Transverse colon (tissue), 4 donors: ENCODE data around the gene UNC5B.

ENCODE experiments used
- EP300 ChIP-seq: sonication (generic); formaldehyde crosslinking; IDR thresholded peaks from one replicate; pipeline ENCODE4 v1.6.1; 2017; ENCODE audit warnings: antibody characterized with exemption, low read depth
- POLR2AphosphoS5 ChIP-seq, 3 donors: sonication (generic); formaldehyde crosslinking; IDR thresholded peaks; one replicate each; pipeline ENCODE4 v1.6.1; 2016; ENCODE audit warnings: antibody characterized with exemption in 3 of 3
- TF ChIP-seq, protein P1 (sequence below), 5 experiments: fragments of 200-600 bp in 3 of 5; fragments of 450-650 bp in 2 of 5; sonication (generic) in 3 of 5; IDR thresholded peaks; 1 replicate in 2 of 5; 2 replicates in 3 of 5; pipeline ENCODE4 v1.5.1; 2016 to 2017; ENCODE audit warnings: antibody characterized with exemption in 5 of 5, inconsistent platforms in 3 of 5, mild to moderate bottlenecking in 2 of 5, moderate library complexity in 1 of 5

DNA sequence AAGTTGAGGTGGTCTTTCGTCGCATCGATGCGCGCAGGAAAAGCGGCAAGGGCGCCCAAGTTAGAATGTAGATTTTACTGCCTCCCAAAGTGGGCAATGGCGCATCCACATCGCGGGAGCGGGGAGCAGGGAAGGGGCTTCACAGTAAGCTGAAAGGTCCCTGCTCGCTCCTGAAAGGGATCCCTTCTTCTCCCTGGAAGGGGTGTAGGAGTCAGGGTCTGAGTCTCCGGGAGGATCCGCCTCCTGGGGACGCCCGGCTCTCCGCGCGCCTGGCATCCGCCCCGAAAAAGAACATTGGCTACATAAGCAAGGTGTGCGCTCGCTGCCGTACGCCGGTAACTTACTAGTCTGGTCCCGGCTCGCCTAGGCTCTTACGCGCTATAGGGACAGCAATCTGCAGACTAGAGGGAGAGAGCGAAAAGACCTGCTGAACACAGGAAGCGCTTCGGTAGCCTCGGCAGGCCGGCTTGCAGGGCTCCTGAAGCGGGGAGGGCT, 804 bp downstream of the UNC5B start:
- TF ChIP-seq, protein P1, sequence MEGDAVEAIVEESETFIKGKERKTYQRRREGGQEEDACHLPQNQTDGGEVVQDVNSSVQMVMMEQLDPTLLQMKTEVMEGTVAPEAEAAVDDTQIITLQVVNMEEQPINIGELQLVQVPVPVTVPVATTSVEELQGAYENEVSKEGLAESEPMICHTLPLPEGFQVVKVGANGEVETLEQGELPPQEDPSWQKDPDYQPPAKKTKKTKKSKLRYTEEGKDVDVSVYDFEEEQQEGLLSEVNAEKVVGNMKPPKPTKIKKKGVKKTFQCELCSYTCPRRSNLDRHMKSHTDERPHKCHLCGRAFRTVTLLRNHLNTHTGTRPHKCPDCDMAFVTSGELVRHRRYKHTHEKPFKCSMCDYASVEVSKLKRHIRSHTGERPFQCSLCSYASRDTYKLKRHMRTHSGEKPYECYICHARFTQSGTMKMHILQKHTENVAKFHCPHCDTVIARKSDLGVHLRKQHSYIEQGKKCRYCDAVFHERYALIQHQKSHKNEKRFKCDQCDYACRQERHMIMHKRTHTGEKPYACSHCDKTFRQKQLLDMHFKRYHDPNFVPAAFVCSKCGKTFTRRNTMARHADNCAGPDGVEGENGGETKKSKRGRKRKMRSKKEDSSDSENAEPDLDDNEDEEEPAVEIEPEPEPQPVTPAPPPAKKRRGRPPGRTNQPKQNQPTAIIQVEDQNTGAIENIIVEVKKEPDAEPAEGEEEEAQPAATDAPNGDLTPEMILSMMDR (IDR thresholded peaks at IDR 0.05), result no peak
- TF ChIP-seq POLR2AphosphoS5 (IDR thresholded peaks at IDR 0.05) (peak in 2 of 3 donors; percentile 58 to 75), EP300 (no peak)
